Upper lobe of left lung (tissue), 4 donors: ENCODE data around the gene NAPB.

ENCODE experiments used
- POLR2A ChIP-seq, 4 donors: fragments of 450-650 bp; IDR thresholded peaks; one replicate each; pipeline ENCODE4 v1.5.1; 2016 to 2017; ENCODE audit warnings: antibody characterized with exemption in 4 of 4, mild to moderate bottlenecking in 2 of 4
- TF ChIP-seq, protein P1 (sequence below), 6 experiments: fragments of 450-650 bp in 4 of 6; fragments of 200-600 bp in 2 of 6; sonication (generic) in 2 of 6; IDR thresholded peaks; one replicate each; pipeline ENCODE4 v1.5.1; 2016 to 2019; ENCODE audit warnings: antibody characterized with exemption in 6 of 6

- TF ChIP-seq POLR2A (IDR thresholded peaks at IDR 0.05), result no peak
- TF ChIP-seq, protein P1, sequence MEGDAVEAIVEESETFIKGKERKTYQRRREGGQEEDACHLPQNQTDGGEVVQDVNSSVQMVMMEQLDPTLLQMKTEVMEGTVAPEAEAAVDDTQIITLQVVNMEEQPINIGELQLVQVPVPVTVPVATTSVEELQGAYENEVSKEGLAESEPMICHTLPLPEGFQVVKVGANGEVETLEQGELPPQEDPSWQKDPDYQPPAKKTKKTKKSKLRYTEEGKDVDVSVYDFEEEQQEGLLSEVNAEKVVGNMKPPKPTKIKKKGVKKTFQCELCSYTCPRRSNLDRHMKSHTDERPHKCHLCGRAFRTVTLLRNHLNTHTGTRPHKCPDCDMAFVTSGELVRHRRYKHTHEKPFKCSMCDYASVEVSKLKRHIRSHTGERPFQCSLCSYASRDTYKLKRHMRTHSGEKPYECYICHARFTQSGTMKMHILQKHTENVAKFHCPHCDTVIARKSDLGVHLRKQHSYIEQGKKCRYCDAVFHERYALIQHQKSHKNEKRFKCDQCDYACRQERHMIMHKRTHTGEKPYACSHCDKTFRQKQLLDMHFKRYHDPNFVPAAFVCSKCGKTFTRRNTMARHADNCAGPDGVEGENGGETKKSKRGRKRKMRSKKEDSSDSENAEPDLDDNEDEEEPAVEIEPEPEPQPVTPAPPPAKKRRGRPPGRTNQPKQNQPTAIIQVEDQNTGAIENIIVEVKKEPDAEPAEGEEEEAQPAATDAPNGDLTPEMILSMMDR (IDR thresholded peaks at IDR 0.05), result no peak
Measured at GRCh38 chr20:23327617-23328333, 93.5 kb downstream of the NAPB start.
